Measurements from ENCODE around the gene NPTX1. TPM values are rescaled to one million over a fixed set of nuclear protein-coding genes. Genes with fewer than 3 reads are reported as not detected.

NPTX1 gene
- total RNA-seq, 2 experiments from 2014 or later: 10.4 to 10.7 TPM

- Mint-ChIP-seq H3K9me3 (no peaks in the 10 kb centered on the region), H3K27ac (no peak overlapping the region), H3K27me3 (ENCODE audit: low read depth) (peaks cover 9% of the 10 kb centered on the region), H3K4me3 (no peak overlapping the region), H3K4me1 (ENCODE audit: low read depth) (peaks cover 3% of the 10 kb centered on the region), H3K36me3 (ENCODE audit: low read depth) (no peaks in the 10 kb centered on the region)
- CTCF ChIA-PET: no interaction called here
- no peak for DNase-seq
- intact Hi-C loops (cut with micrococcal nuclease): no loop called here
These were observed 16.0 kb downstream of the NPTX1 start for GRCh38 chr17:80460429-80460834.

- Mint-ChIP-seq H3K27ac (no peak overlapping the region), H3K36me3 (ENCODE audit: low read depth) (no peaks in the 10 kb centered on the region), H3K4me3 (no peak overlapping the region), H3K4me1 (ENCODE audit: low read depth) (peaks cover 6% of the 10 kb centered on the region), H3K27me3 (ENCODE audit: low read depth) (peaks cover 6% of the 10 kb centered on the region), H3K9me3 (no peaks in the 10 kb centered on the region)
- CTCF ChIA-PET: no interaction called here
- no peak for DNase-seq
- intact Hi-C loops (cut with micrococcal nuclease): no loop called here
These were observed 17.2 kb downstream of the NPTX1 start for GRCh38 chr17:80459234-80459633.

GRCh38 chr17:80458016-80458415, 18.4 kb downstream of the NPTX1 start:
- H3K27me3 Mint-ChIP-seq (ENCODE audit: low read depth): peaks cover 6% of the 10 kb centered on the region
- H3K36me3 Mint-ChIP-seq (ENCODE audit: low read depth): peaks cover 2% of the 10 kb centered on the region
- intact Hi-C loops (cut with micrococcal nuclease): no loop called here
- peaks cover 17% of the 10 kb centered on the region for H3K4me1 Mint-ChIP-seq (ENCODE audit: low read depth)
- CTCF ChIA-PET: interaction anchor here (0.9 kb wide), 1 partner anchor 31 kb away, joined by 3 read pairs; no protein-coding TSS in a partner anchor
- DNase-seq: no peak
- H3K4me3 Mint-ChIP-seq: no peak overlapping the region
- H3K9me3 Mint-ChIP-seq: no peaks in the 10 kb centered on the region
- no peak overlapping the region for H3K27ac Mint-ChIP-seq

- H3K9me3 Mint-ChIP-seq: no peaks in the 10 kb centered on the region
- peaks cover 2% of the 10 kb centered on the region for H3K36me3 Mint-ChIP-seq (ENCODE audit: low read depth)
- no peak overlapping the region for H3K27ac Mint-ChIP-seq
- H3K4me3 Mint-ChIP-seq: no peak overlapping the region
- intact Hi-C loops (cut with micrococcal nuclease): no loop called here
- DNase-seq: no peak
- CTCF ChIA-PET: interaction anchor here (0.9 kb wide), 1 partner anchor 30 kb away, joined by 3 read pairs; no protein-coding TSS in a partner anchor
- peaks cover 18% of the 10 kb centered on the region for H3K4me1 Mint-ChIP-seq (ENCODE audit: low read depth)
- peaks cover 6% of the 10 kb centered on the region for H3K27me3 Mint-ChIP-seq (ENCODE audit: low read depth)
These were observed 19.1 kb downstream of the NPTX1 start for GRCh38 chr17:80457236-80457856.

GRCh38 chr17:80456465-80457235, 19.8 kb downstream of the NPTX1 start:
- peaks cover 6% of the 10 kb centered on the region for H3K27me3 Mint-ChIP-seq (ENCODE audit: low read depth)
- H3K27ac Mint-ChIP-seq: no peak overlapping the region
- no peak overlapping the region for H3K4me3 Mint-ChIP-seq
- no peaks in the 10 kb centered on the region for H3K9me3 Mint-ChIP-seq
- CTCF ChIA-PET: interaction anchor here (1.5 kb wide), 1 partner anchor 17 kb away, joined by 3 read pairs; no protein-coding TSS in a partner anchor
- intact Hi-C loops (cut with micrococcal nuclease): no loop called here
- H3K36me3 Mint-ChIP-seq (ENCODE audit: low read depth): peaks cover 2% of the 10 kb centered on the region
- peaks cover 18% of the 10 kb centered on the region for H3K4me1 Mint-ChIP-seq (ENCODE audit: low read depth)
- no peak for DNase-seq

- Mint-ChIP-seq H3K4me1 (ENCODE audit: low read depth) (peaks cover 18% of the 10 kb centered on the region), H3K36me3 (ENCODE audit: low read depth) (peaks cover 2% of the 10 kb centered on the region), H3K27ac (peak overlapping the region; percentile 92), H3K27me3 (ENCODE audit: low read depth) (peaks cover 6% of the 10 kb centered on the region), H3K9me3 (no peaks in the 10 kb centered on the region), H3K4me3 (peak overlapping the region; percentile 98)
- no peak for DNase-seq
- CTCF ChIA-PET: interaction anchor here (1.5 kb wide), 2 partner anchors 18 to 28 kb away, joined by 3 to 6 read pairs; no protein-coding TSS in a partner anchor
- intact Hi-C loops (cut with micrococcal nuclease): no loop called here
These were observed 20.6 kb downstream of the NPTX1 start for GRCh38 chr17:80455784-80456183.

- Mint-ChIP-seq H3K27me3 (ENCODE audit: low read depth) (peaks cover 6% of the 10 kb centered on the region), H3K4me1 (ENCODE audit: low read depth) (peaks cover 18% of the 10 kb centered on the region), H3K27ac (peak overlapping the region; percentile 92), H3K9me3 (no peaks in the 10 kb centered on the region), H3K36me3 (ENCODE audit: low read depth) (peaks cover 2% of the 10 kb centered on the region), H3K4me3 (peak overlapping the region; percentile 98)
- DNase-seq: peak; percentile 41
- intact Hi-C loops (cut with micrococcal nuclease): no loop called here
- CTCF ChIA-PET: interaction anchor here (1.0 to 1.6 kb wide), 4 partner anchors 18 to 515 kb away, joined by 3 to 6 read pairs (median 3); no protein-coding TSS in a partner anchor
These were observed 21.1 kb downstream of the NPTX1 start for GRCh38 chr17:80455336-80455710.

GRCh38 chr17:80454557-80455335, 21.7 kb downstream of the NPTX1 start:
- peaks cover 2% of the 10 kb centered on the region for H3K36me3 Mint-ChIP-seq (ENCODE audit: low read depth)
- peak overlapping the region; percentile 98 for H3K27ac Mint-ChIP-seq
- intact Hi-C loops (cut with micrococcal nuclease): loop anchor here (1.0 kb wide), 4 partner anchors 13 to 416 kb away; partner anchors contain the start of genes EIF4A3 and ENDOV
- CTCF ChIA-PET: interaction anchor here (0.6 to 1.6 kb wide), 6 partner anchors 27 to 515 kb away, joined by 3 to 6 read pairs (median 3); no protein-coding TSS in a partner anchor
- peak overlapping the region; percentile 98 for H3K4me3 Mint-ChIP-seq
- H3K4me1 Mint-ChIP-seq (ENCODE audit: low read depth): peaks cover 18% of the 10 kb centered on the region
- H3K27me3 Mint-ChIP-seq (ENCODE audit: low read depth): peaks cover 6% of the 10 kb centered on the region
- DNase-seq: peak; percentile 97
- no peaks in the 10 kb centered on the region for H3K9me3 Mint-ChIP-seq

GRCh38 chr17:80453998-80454556, 22.3 kb downstream of the NPTX1 start:
- Mint-ChIP-seq H3K9me3 (no peaks in the 10 kb centered on the region), H3K36me3 (ENCODE audit: low read depth) (peaks cover 2% of the 10 kb centered on the region), H3K4me1 (ENCODE audit: low read depth) (peaks cover 18% of the 10 kb centered on the region), H3K27ac (peak overlapping the region; percentile 98), H3K4me3 (peak overlapping the region; percentile 98), H3K27me3 (ENCODE audit: low read depth) (peaks cover 6% of the 10 kb centered on the region)
- DNase-seq: peak; percentile 28
- intact Hi-C loops (cut with micrococcal nuclease): loop anchor here (1.0 kb wide), 4 partner anchors 13 to 416 kb away; partner anchors contain the start of genes EIF4A3 and ENDOV
- CTCF ChIA-PET: interaction anchor here (0.6 to 1.6 kb wide), 6 partner anchors 27 to 516 kb away, joined by 3 to 6 read pairs (median 3); no protein-coding TSS in a partner anchor

- Mint-ChIP-seq H3K27ac (peak overlapping the region; percentile 98), H3K27me3 (ENCODE audit: low read depth) (peaks cover 5% of the 10 kb centered on the region), H3K4me3 (peak overlapping the region; percentile 98), H3K9me3 (no peaks in the 10 kb centered on the region), H3K36me3 (ENCODE audit: low read depth) (peaks cover 2% of the 10 kb centered on the region), H3K4me1 (ENCODE audit: low read depth) (peaks cover 18% of the 10 kb centered on the region)
- peak; percentile 9 for DNase-seq
- intact Hi-C loops (cut with micrococcal nuclease): no loop called here
- CTCF ChIA-PET: interaction anchor here (1.2 kb wide), 1 partner anchor 122 kb away, joined by 5 read pairs; no protein-coding TSS in a partner anchor
These were observed 23.0 kb downstream of the NPTX1 start for GRCh38 chr17:80453126-80453997.

All from activated naive CD4-positive, alpha-beta T cell treated with anti-CD3 and anti-CD28 coated beads for 36 hours (primary cell).